Measurements from ENCODE around the gene PPP1R1A.

GRCh38 chr12:54587315-54587873 lies 1.1 kb downstream of the PPP1R1A start:
- TF ChIP-seq, protein P1, sequence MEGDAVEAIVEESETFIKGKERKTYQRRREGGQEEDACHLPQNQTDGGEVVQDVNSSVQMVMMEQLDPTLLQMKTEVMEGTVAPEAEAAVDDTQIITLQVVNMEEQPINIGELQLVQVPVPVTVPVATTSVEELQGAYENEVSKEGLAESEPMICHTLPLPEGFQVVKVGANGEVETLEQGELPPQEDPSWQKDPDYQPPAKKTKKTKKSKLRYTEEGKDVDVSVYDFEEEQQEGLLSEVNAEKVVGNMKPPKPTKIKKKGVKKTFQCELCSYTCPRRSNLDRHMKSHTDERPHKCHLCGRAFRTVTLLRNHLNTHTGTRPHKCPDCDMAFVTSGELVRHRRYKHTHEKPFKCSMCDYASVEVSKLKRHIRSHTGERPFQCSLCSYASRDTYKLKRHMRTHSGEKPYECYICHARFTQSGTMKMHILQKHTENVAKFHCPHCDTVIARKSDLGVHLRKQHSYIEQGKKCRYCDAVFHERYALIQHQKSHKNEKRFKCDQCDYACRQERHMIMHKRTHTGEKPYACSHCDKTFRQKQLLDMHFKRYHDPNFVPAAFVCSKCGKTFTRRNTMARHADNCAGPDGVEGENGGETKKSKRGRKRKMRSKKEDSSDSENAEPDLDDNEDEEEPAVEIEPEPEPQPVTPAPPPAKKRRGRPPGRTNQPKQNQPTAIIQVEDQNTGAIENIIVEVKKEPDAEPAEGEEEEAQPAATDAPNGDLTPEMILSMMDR (optimal IDR thresholded peaks at IDR 0.05 in 1 of 3, IDR thresholded peaks at IDR 0.05 in 1 of 3, conservative IDR thresholded peaks at IDR 0.05 in 1 of 3; ENCODE audit: extremely low read depth in 1 of 3, insufficient read depth in 2 of 3, low read length in 3 of 3) = no peak
- no peak for TF ChIP-seq EZH2 (IDR thresholded peaks at IDR 0.05; ENCODE audit: low read length)
